ENCODE measurements around the gene KIF26B.
"Not testable (repeated sequence)": the region's sequence is repeated elsewhere in the genome, so short reads cannot be mapped to it uniquely, and the experiment has no call there.

Gene KIF26B

GRCh38 chr1:245380790-245381535 lies 226.2 kb downstream of the KIF26B start:
- no peak for DNase-seq

- no peak for DNase-seq
These were observed 228.2 kb downstream of the KIF26B start for GRCh38 chr1:245382981-245383380.

GRCh38 chr1:245383396-245384330 lies 228.9 kb downstream of the KIF26B start:
- DNase-seq: no peak

GRCh38 chr1:245386297-245386971 lies 231.6 kb downstream of the KIF26B start:
- DNase-seq: no peak

- DNase-seq: no peak
These were observed 233.9 kb downstream of the KIF26B start for GRCh38 chr1:245388687-245389086.

GRCh38 chr1:245389873-245390272 lies 235.1 kb downstream of the KIF26B start:
- no peak for DNase-seq

- DNase-seq: no peak
These were observed 236.2 kb downstream of the KIF26B start for GRCh38 chr1:245390975-245391374.

GRCh38 chr1:245393694-245394093 lies 238.9 kb downstream of the KIF26B start:
- DNase-seq: no peak

- DNase-seq: no peak
These were observed 240.9 kb downstream of the KIF26B start for GRCh38 chr1:245395680-245396079.

GRCh38 chr1:245396615-245397014 lies 241.8 kb downstream of the KIF26B start:
- no peak for DNase-seq

- DNase-seq: no peak
These were observed 243.0 kb downstream of the KIF26B start for GRCh38 chr1:245397771-245398170.

- DNase-seq: no peak
These were observed 243.4 kb downstream of the KIF26B start for GRCh38 chr1:245398180-245398579.

- DNase-seq: no peak
These were observed 247.2 kb downstream of the KIF26B start for GRCh38 chr1:245401881-245402587.

- not testable (repeated sequence) for DNase-seq
These were observed 248.2 kb downstream of the KIF26B start for GRCh38 chr1:245402998-245403397.

- no peak for DNase-seq
These were observed 249.7 kb downstream of the KIF26B start for GRCh38 chr1:245404527-245404926.

GRCh38 chr1:245404952-245405351 lies 250.2 kb downstream of the KIF26B start:
- no peak for DNase-seq

- no peak for DNase-seq
These were observed 251.6 kb downstream of the KIF26B start for GRCh38 chr1:245406426-245406825.

GRCh38 chr1:245407983-245408382 lies 253.2 kb downstream of the KIF26B start:
- no peak for DNase-seq

GRCh38 chr1:245409341-245410195 lies 254.8 kb downstream of the KIF26B start:
- DNase-seq: no peak

Data from amygdala (tissue), 56 donors.